Gastroesophageal sphincter (tissue), 3 donors: ENCODE measurements around the gene DPM3.
"Not testable (repeated sequence)": the region's sequence is repeated elsewhere in the genome, so short reads cannot be mapped to it uniquely, and the experiment has no call there.

Source experiments
- CTCF ChIP-seq, 4 experiments: fragments of 200-600 bp in 2 of 4; fragments of 450-650 bp in 2 of 4; sonication (generic) in 1 of 4; IDR thresholded peaks; one replicate each; pipeline ENCODE4 v1.5.1; 2017 to 2019; ENCODE audit warnings: antibody characterized with exemption in 4 of 4, mild to moderate bottlenecking in 2 of 4, moderate library complexity in 2 of 4
- EP300 ChIP-seq: sonication (generic); formaldehyde crosslinking; IDR thresholded peaks from one replicate; pipeline ENCODE4 v1.6.1; 2017; ENCODE audit warnings: antibody characterized with exemption, mild to moderate bottlenecking
- POLR2A ChIP-seq, 2 donors: fragments of 450-650 bp; IDR thresholded peaks; one replicate each; pipeline ENCODE4 v1.6.1; 2017; ENCODE audit warnings: antibody characterized with exemption in 2 of 2, mild to moderate bottlenecking in 2 of 2, moderate library complexity in 1 of 2
- POLR2AphosphoS5 ChIP-seq: sonication (generic); formaldehyde crosslinking; IDR thresholded peaks from one replicate; pipeline ENCODE4 v1.6.1; 2017; ENCODE audit warnings: antibody characterized with exemption

GRCh38 chr1:155162631-155163030 lies 22.3 kb upstream of the DPM3 start:
- not testable (repeated sequence) for TF ChIP-seq CTCF (IDR thresholded peaks at IDR 0.05); POLR2A (IDR thresholded peaks at IDR 0.05); POLR2AphosphoS5; EP300
